ENCODE measurements around the gene B3GAT1.

GRCh38 chr11:134459246-134460061 lies 47.4 kb upstream of the B3GAT1 start:
- no peak for TF ChIP-seq CTCF (IDR thresholded peaks at IDR 0.05)
- no peak for TF ChIP-seq POLR2A (IDR thresholded peaks at IDR 0.05)
- no peak for TF ChIP-seq EP300 (IDR thresholded peaks at IDR 0.05)
